ENCODE measurements around the gene ELF2. TPM values are rescaled to one million over a fixed set of nuclear protein-coding genes. Genes with fewer than 3 reads are reported as not detected.

Gene ELF2
- total RNA-seq, 1 experiment from 2014 or later: 21.9 TPM

- Histone ChIP-seq H3K9me3 (ENCODE audit: control insufficient read depth, insufficient read depth, low read depth, low read length) (no peaks in the 10 kb centered on the region), H3K27ac (ENCODE audit: low read length) (no peak overlapping the region), H3K36me3 (ENCODE audit: control insufficient read depth, insufficient read depth, low read length) (no peaks in the 10 kb centered on the region), H3K4me3 (ENCODE audit: low read depth in 2 of 2, low read length in 2 of 2) (no peak overlapping the region), H3K27me3 (ENCODE audit: control insufficient read depth, insufficient read depth, low read length) (no peaks in the 10 kb centered on the region), H3K4me1 (ENCODE audit: control insufficient read depth, insufficient read depth, low read length) (peaks cover 7% of the 10 kb centered on the region)
- ChIA-PET CTCF (interaction anchor here (0.6 kb wide), 1 partner anchor 11 kb away, joined by 8 read pairs; no protein-coding TSS in a partner anchor), POLR2A (no interaction called here)
- BruUV-seq (replicated peaks): no TSS peak
- intact Hi-C loops (cut with micrococcal nuclease; ENCODE audit: unreplicated experiment): no loop called here
- no peak for TF ChIP-seq POLR2AphosphoS5 (IDR thresholded peaks at IDR 0.05; ENCODE audit: low read depth, low read length)
- no peak for TF ChIP-seq SIN3A (IDR thresholded peaks at IDR 0.05; ENCODE audit: borderline replicate concordance, insufficient read depth, low read depth, low read length)
- ATAC-seq (no peak), DNase-seq (ENCODE audit: low read depth, low spot score) (no peak)
- in situ Hi-C loops (cut with HindIII; ENCODE audit: low pct_unique_long_range_greater_than_20kb, low sequenced_read_pairs): no loop called here
These were observed 23.4 kb downstream of the ELF2 start for GRCh38 chr4:139153411-139154133.

GRCh38 chr4:139152249-139152648 is 24.8 kb downstream of the ELF2 start:
- POLR2A ChIA-PET: no interaction called here

More at GRCh38 chr4:139152249-139152648, 24.8 kb downstream of the ELF2 start:
- DNase-seq (ENCODE audit: low read depth, low spot score): no peak
- no peak for ATAC-seq
- no peaks in the 10 kb centered on the region for H3K9me3 ChIP-seq (ENCODE audit: control insufficient read depth, insufficient read depth, low read depth, low read length)
- peaks cover 7% of the 10 kb centered on the region for H3K4me1 ChIP-seq (ENCODE audit: control insufficient read depth, insufficient read depth, low read length)
- no TSS peak for BruUV-seq (replicated peaks)
- TF ChIP-seq SIN3A (IDR thresholded peaks at IDR 0.05; ENCODE audit: borderline replicate concordance, insufficient read depth, low read depth, low read length) (no peak), CTCF (IDR thresholded peaks at IDR 0.05) (no peak), TCF7L2 (IDR thresholded peaks at IDR 0.05; ENCODE audit: low read depth, low read length) (no peak), POLR2AphosphoS5 (IDR thresholded peaks at IDR 0.05; ENCODE audit: low read depth, low read length) (no peak)
- TF ChIP-seq, protein P1, sequence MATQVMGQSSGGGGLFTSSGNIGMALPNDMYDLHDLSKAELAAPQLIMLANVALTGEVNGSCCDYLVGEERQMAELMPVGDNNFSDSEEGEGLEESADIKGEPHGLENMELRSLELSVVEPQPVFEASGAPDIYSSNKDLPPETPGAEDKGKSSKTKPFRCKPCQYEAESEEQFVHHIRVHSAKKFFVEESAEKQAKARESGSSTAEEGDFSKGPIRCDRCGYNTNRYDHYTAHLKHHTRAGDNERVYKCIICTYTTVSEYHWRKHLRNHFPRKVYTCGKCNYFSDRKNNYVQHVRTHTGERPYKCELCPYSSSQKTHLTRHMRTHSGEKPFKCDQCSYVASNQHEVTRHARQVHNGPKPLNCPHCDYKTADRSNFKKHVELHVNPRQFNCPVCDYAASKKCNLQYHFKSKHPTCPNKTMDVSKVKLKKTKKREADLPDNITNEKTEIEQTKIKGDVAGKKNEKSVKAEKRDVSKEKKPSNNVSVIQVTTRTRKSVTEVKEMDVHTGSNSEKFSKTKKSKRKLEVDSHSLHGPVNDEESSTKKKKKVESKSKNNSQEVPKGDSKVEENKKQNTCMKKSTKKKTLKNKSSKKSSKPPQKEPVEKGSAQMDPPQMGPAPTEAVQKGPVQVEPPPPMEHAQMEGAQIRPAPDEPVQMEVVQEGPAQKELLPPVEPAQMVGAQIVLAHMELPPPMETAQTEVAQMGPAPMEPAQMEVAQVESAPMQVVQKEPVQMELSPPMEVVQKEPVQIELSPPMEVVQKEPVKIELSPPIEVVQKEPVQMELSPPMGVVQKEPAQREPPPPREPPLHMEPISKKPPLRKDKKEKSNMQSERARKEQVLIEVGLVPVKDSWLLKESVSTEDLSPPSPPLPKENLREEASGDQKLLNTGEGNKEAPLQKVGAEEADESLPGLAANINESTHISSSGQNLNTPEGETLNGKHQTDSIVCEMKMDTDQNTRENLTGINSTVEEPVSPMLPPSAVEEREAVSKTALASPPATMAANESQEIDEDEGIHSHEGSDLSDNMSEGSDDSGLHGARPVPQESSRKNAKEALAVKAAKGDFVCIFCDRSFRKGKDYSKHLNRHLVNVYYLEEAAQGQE (IDR thresholded peaks at IDR 0.05; ENCODE audit: insufficient read depth in 1 of 2, low read depth in 2 of 2, low read length in 1 of 2): no peak
- no peaks in the 10 kb centered on the region for H3K27me3 ChIP-seq (ENCODE audit: control insufficient read depth, insufficient read depth, low read length)
- H3K27ac ChIP-seq (ENCODE audit: low read length): no peak overlapping the region
- no peaks in the 10 kb centered on the region for H3K36me3 ChIP-seq (ENCODE audit: control insufficient read depth, insufficient read depth, low read length)
- no peak overlapping the region for H3K4me3 ChIP-seq (ENCODE audit: low read depth in 2 of 2, low read length in 2 of 2)
- intact Hi-C loops (cut with micrococcal nuclease; ENCODE audit: unreplicated experiment): no loop called here
- in situ Hi-C loops (cut with HindIII; ENCODE audit: low pct_unique_long_range_greater_than_20kb, low sequenced_read_pairs): no loop called here
- CTCF ChIA-PET: no interaction called here

Measured in Panc1 (cell line).